Ecto neural progenitor cell (in vitro differentiated cells): ENCODE results near the gene FRMD5.

Experiments used
- DNase-seq: peaks from one replicate; pipeline ENCODE4 v3.0.0-alpha.2; 2018; ENCODE audit warnings: low spot score

FRMD5 gene

GRCh38 chr15:43974852-43975251 is 220.2 kb downstream of the FRMD5 start:
- no peak for DNase-seq

GRCh38 chr15:43969802-43970375 is 225.2 kb downstream of the FRMD5 start:
- no peak for DNase-seq

- no peak for DNase-seq
These were observed 226.5 kb downstream of the FRMD5 start for GRCh38 chr15:43968551-43968950.

GRCh38 chr15:43966646-43967045 is 228.4 kb downstream of the FRMD5 start:
- no peak for DNase-seq

GRCh38 chr15:43958861-43959330 is 236.2 kb downstream of the FRMD5 start:
- DNase-seq: no peak

GRCh38 chr15:43957724-43958123 is 237.3 kb downstream of the FRMD5 start:
- DNase-seq: no peak

- no peak for DNase-seq
These were observed 239.9 kb downstream of the FRMD5 start for GRCh38 chr15:43955140-43955539.

GRCh38 chr15:43954181-43954621 is 240.9 kb downstream of the FRMD5 start:
- DNase-seq: no peak

- no peak for DNase-seq
These were observed 241.7 kb downstream of the FRMD5 start for GRCh38 chr15:43953402-43953801.

- DNase-seq: no peak
These were observed 244.5 kb downstream of the FRMD5 start for GRCh38 chr15:43950531-43950930.

- DNase-seq: no peak
These were observed 246.3 kb downstream of the FRMD5 start for GRCh38 chr15:43948691-43949325.

- DNase-seq: no peak
These were observed 251.6 kb downstream of the FRMD5 start for GRCh38 chr15:43943511-43943910.

GRCh38 chr15:43942194-43942593 is 252.9 kb downstream of the FRMD5 start:
- DNase-seq: no peak

- DNase-seq: no peak
These were observed 253.5 kb downstream of the FRMD5 start for GRCh38 chr15:43941555-43941954.

GRCh38 chr15:43941071-43941470 is 254.0 kb downstream of the FRMD5 start:
- DNase-seq: no peak

- peak; percentile 32 for DNase-seq
These were observed 256.0 kb downstream of the FRMD5 start for GRCh38 chr15:43939070-43939469.

- DNase-seq: no peak
These were observed 260.6 kb downstream of the FRMD5 start for GRCh38 chr15:43934480-43934879.

- no peak for DNase-seq
These were observed 262.2 kb downstream of the FRMD5 start for GRCh38 chr15:43932907-43933306.

GRCh38 chr15:43931790-43932435 is 263.2 kb downstream of the FRMD5 start:
- no peak for DNase-seq

GRCh38 chr15:43931119-43931518 is 264.0 kb downstream of the FRMD5 start:
- DNase-seq: no peak

- DNase-seq: no peak
These were observed 264.5 kb downstream of the FRMD5 start for GRCh38 chr15:43930556-43930955.

- DNase-seq: no peak
These were observed 265.0 kb downstream of the FRMD5 start for GRCh38 chr15:43930079-43930478.

GRCh38 chr15:43928152-43928551 is 266.9 kb downstream of the FRMD5 start:
- DNase-seq: no peak
